Keratinocyte (primary cell): Measurements from ENCODE around the gene PARD6G. TPM values are rescaled to one million over a fixed set of nuclear protein-coding genes. Genes with fewer than 3 reads are reported as not detected.

Source experiments
- DNase-seq: peaks from one replicate; pipeline ENCODE4 v3.0.0-alpha.2; 2011; ENCODE audit warnings: low read depth, missing footprints, low spot score
- FAIRE-seq: peaks from 2 replicates; lab custom pipeline; 2011; peaks lifted over from hg19 to GRCh38; lab: Jason Lieb, UNC
- H2AFZ ChIP-seq: 2 replicates; pipeline ENCODE4 v1.6.0; 2012; ENCODE audit warnings: low read length, control low read depth, inconsistent platforms; ENCODE audit not compliant: control insufficient read depth
- H3K27ac ChIP-seq: 2 replicates; pipeline ENCODE4 v1.5.1; 2011; ENCODE audit warnings: low read length; ENCODE audit not compliant: control insufficient read depth, insufficient read depth
- H3K27me3 ChIP-seq: 3 replicates; pipeline ENCODE4 v1.6.0; 2011; ENCODE audit warnings: low read length; ENCODE audit not compliant: control insufficient read depth, insufficient read depth; ENCODE audit errors: extremely low read depth
- H3K36me3 ChIP-seq, 2 experiments: 2 replicates in 1 of 2; 3 replicates in 1 of 2; pipeline ENCODE4 v1.5.1; 2011; ENCODE audit warnings: low read length in 2 of 2, mild to moderate bottlenecking in 1 of 2; ENCODE audit not compliant: control insufficient read depth in 2 of 2, insufficient read depth in 2 of 2; ENCODE audit errors: extremely low read depth in 1 of 2
- H3K4me1 ChIP-seq: 3 replicates; pipeline ENCODE4 v1.5.1; 2011; ENCODE audit warnings: low read length; ENCODE audit not compliant: control insufficient read depth, insufficient read depth; ENCODE audit errors: extremely low read depth
- H3K4me2 ChIP-seq: 3 replicates; pipeline ENCODE4 v1.6.0; 2011; ENCODE audit warnings: low read depth, low read length; ENCODE audit not compliant: control insufficient read depth, insufficient read depth; ENCODE audit errors: extremely low read depth
- H3K4me3 ChIP-seq, 3 experiments: fragments of 200-600 bp in 1 of 3; sonication (generic) in 1 of 3; 2 replicates in 2 of 3; 3 replicates in 1 of 3; pipeline ENCODE4 v1.5.1; 2011 to 2016; ENCODE audit warnings: low read length in 3 of 3, mild to moderate bottlenecking in 3 of 3, control low read depth in 2 of 3, inconsistent platforms in 1 of 3, low read depth in 1 of 3, mixed read lengths in 1 of 3, mixed run types in 1 of 3, moderate library complexity in 1 of 3; ENCODE audit not compliant: control insufficient read depth in 2 of 3, insufficient read depth in 2 of 3; ENCODE audit errors: extremely low read depth in 1 of 3
- H3K79me2 ChIP-seq: 2 replicates; pipeline ENCODE4 v1.6.0; 2012; ENCODE audit warnings: low read length; ENCODE audit not compliant: control insufficient read depth, insufficient read depth
- H3K9ac ChIP-seq: 3 replicates; pipeline ENCODE4 v1.6.0; 2011; ENCODE audit warnings: low read length; ENCODE audit not compliant: control insufficient read depth, insufficient read depth; ENCODE audit errors: extremely low read depth
- H3K9me1 ChIP-seq: 3 replicates; pipeline ENCODE4 v1.6.0; 2011; ENCODE audit warnings: low read length; ENCODE audit not compliant: control insufficient read depth, insufficient read depth; ENCODE audit errors: extremely low read depth
- H3K9me3 ChIP-seq: 2 replicates; pipeline ENCODE4 v1.5.1; 2012; ENCODE audit warnings: low read depth, low read length; ENCODE audit not compliant: control insufficient read depth
- H4K20me1 ChIP-seq: 3 replicates; pipeline ENCODE4 v1.6.0; 2011; ENCODE audit warnings: low read length; ENCODE audit not compliant: control insufficient read depth, insufficient read depth; ENCODE audit errors: extremely low read depth
- CTCF ChIP-seq, 3 experiments: IDR thresholded peaks in 1 of 3; conservative IDR thresholded peaks in 1 of 3; optimal IDR thresholded peaks in 1 of 3; 2 replicates in 2 of 3; 3 replicates in 1 of 3; pipeline versions ENCODE3 to v1.5.1; 2011; ENCODE audit warnings: low read length in 3 of 3, mild to moderate bottlenecking in 3 of 3, moderate library complexity in 2 of 3, control low read depth in 1 of 3, inconsistent platforms in 1 of 3; ENCODE audit not compliant: insufficient read depth in 2 of 3; ENCODE audit errors: extremely low read depth in 1 of 3
- EZH2 ChIP-seq: IDR thresholded peaks from one replicate; pipeline ENCODE4 v1.6.1; 2012; ENCODE audit warnings: inconsistent platforms, mild to moderate bottlenecking, low read length, moderate library complexity
- dilution Hi-C: fragments of 300-500 bp; cut with MboI; formaldehyde crosslinking; loops from one replicate; pipeline ENCODE4 v1.7.0; 2020; ENCODE audit warnings: low sequenced_read_pairs; ENCODE audit not compliant: extremely low pct_ligation_motif_present
- polyA plus RNA-seq, 5 experiments: library from polyadenylated mRNA; depleted of rRNA in 3 of 5; stranded (reverse) in 3 of 5; stranded (forward) in 1 of 5; unstranded in 1 of 5; fragments of >200 nt; gene quantifications; 1 replicate in 1 of 5; 2 replicates in 3 of 5; 3 replicates in 1 of 5; pipeline versions ENCODE4 v1.2.1 to v1.2.3, GENCODE V29; 2011 to 2012; ENCODE audit warnings: missing spikeins in 2 of 5, low read depth in 1 of 5, low replicate concordance in 1 of 5

Gene PARD6G
- polyA plus RNA-seq, 1 donor (not counting 4 experiments of a cell fraction or from before 2014, with no cell fraction given): 21.3 TPM

GRCh38 chr18:80229766-80230745 is 17.3 kb downstream of the PARD6G start:
- peak overlapping the region; percentile 66 for H3K4me2 ChIP-seq
- H3K27ac ChIP-seq: no peak overlapping the region
- peaks cover 10% of the 10 kb centered on the region for H3K9me1 ChIP-seq
- H3K9me3 ChIP-seq: no peaks in the 10 kb centered on the region
- peaks cover 0 to 8% of the 10 kb centered on the region in 2 experiments for H3K36me3 ChIP-seq
- no peak overlapping the region for H2AFZ ChIP-seq
- H4K20me1 ChIP-seq: peaks cover 36% of the 10 kb centered on the region
- DNase-seq (no peak), FAIRE-seq (peak; percentile 95)
- peak overlapping the region; percentile 28 for H3K9ac ChIP-seq
- TF ChIP-seq CTCF (optimal IDR thresholded peaks at IDR 0.05 in 1 of 3, IDR thresholded peaks at IDR 0.05 in 1 of 3, conservative IDR thresholded peaks at IDR 0.05 in 1 of 3; ENCODE audit: extremely low read depth in 1 of 3, insufficient read depth in 2 of 3, low read length in 3 of 3): no peak
- TF ChIP-seq EZH2: no peak
- peaks cover 30% of the 10 kb centered on the region for H3K4me1 ChIP-seq
- peak overlapping the region in 1 of 3 experiments; percentile 38 for H3K4me3 ChIP-seq
- dilution Hi-C loops: no loop called here
- no peaks in the 10 kb centered on the region for H3K27me3 ChIP-seq
- peaks cover 75% of the 10 kb centered on the region for H3K79me2 ChIP-seq

DNA sequence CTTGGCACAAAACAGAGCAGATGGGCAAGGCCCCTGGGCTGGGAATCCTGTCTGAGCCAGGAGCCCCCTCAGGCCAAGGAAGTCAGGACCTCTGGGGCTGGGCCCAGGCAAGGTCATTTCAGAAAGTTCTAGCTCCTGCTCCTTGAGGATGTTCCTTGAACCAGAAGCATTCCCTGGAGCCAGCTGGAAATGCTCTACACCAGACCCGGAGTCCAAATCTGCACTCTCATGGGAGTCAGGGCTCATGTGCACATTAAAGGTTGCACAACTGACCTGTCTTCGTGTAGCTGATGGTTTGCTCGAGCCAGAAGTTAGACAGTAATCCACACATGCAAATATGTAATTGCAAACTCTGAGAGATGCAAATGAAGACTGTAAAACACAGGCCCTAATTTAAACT is 18.0 kb downstream of the PARD6G start:
- no peak for FAIRE-seq
- H3K9me3 ChIP-seq: no peaks in the 10 kb centered on the region
- no peak overlapping the region for H3K4me2 ChIP-seq
- DNase-seq: no peak
- H3K79me2 ChIP-seq: peaks cover 77% of the 10 kb centered on the region
- no peak overlapping the region for H3K27ac ChIP-seq
- no peak for TF ChIP-seq EZH2
- H3K4me1 ChIP-seq: peaks cover 28% of the 10 kb centered on the region
- no peaks in the 10 kb centered on the region for H3K27me3 ChIP-seq
- peaks cover 35% of the 10 kb centered on the region for H4K20me1 ChIP-seq
- no peak overlapping the region for H3K9ac ChIP-seq
- H2AFZ ChIP-seq: no peak overlapping the region
- no peak overlapping the region for H3K4me3 ChIP-seq
- peaks cover 10% of the 10 kb centered on the region for H3K9me1 ChIP-seq
- peaks cover 0 to 8% of the 10 kb centered on the region in 2 experiments for H3K36me3 ChIP-seq
- dilution Hi-C loops: no loop called here
